Stimulated activated CD8-positive, alpha-beta memory T cell treated with anti-CD3 and anti-CD28 coated beads, Interleukin-12 subunit alpha, Interleukin-12 subunit beta, amount 100 ng/mL, for 4 hours (primary cell): Measurements from ENCODE around the gene CUL1.

Experiments used
- DNase-seq: peaks from one replicate; pipeline ENCODE4 v3.0.0-alpha.2; 2020; ENCODE audit warnings: low read depth

The CUL1 gene

GRCh38 chr7:148718431-148718830 lies 19.7 kb downstream of the CUL1 start:
- DNase-seq: no peak

GRCh38 chr7:148719753-148720152 lies 21.1 kb downstream of the CUL1 start:
- DNase-seq: no peak

- no peak for DNase-seq
Measured at GRCh38 chr7:148720472-148720871, 21.8 kb downstream of the CUL1 start.

- DNase-seq: no peak
Measured at GRCh38 chr7:148721390-148721789, 22.7 kb downstream of the CUL1 start.

GRCh38 chr7:148722340-148723165 lies 23.9 kb downstream of the CUL1 start:
- DNase-seq: no peak

GRCh38 chr7:148723166-148723559 lies 24.5 kb downstream of the CUL1 start:
- DNase-seq: no peak

GRCh38 chr7:148723846-148724245 lies 25.1 kb downstream of the CUL1 start:
- DNase-seq: no peak

GRCh38 chr7:148726385-148726784 lies 27.7 kb downstream of the CUL1 start:
- no peak for DNase-seq

- DNase-seq: no peak
Measured at GRCh38 chr7:148727501-148728278, 29.0 kb downstream of the CUL1 start.

GRCh38 chr7:148729984-148730733 lies 31.5 kb downstream of the CUL1 start:
- DNase-seq: no peak

- no peak for DNase-seq
Measured at GRCh38 chr7:148732862-148733261, 34.2 kb downstream of the CUL1 start.

- DNase-seq: no peak
Measured at GRCh38 chr7:148733496-148733895, 34.8 kb downstream of the CUL1 start.

- DNase-seq: no peak
Measured at GRCh38 chr7:148735141-148735540, 36.4 kb downstream of the CUL1 start.

GRCh38 chr7:148735967-148736366 lies 37.3 kb downstream of the CUL1 start:
- no peak for DNase-seq

- DNase-seq: no peak
Measured at GRCh38 chr7:148738737-148739535, 40.2 kb downstream of the CUL1 start.

GRCh38 chr7:148746135-148746534 lies 47.4 kb downstream of the CUL1 start:
- DNase-seq: no peak

- DNase-seq: no peak
Measured at GRCh38 chr7:148747274-148747673, 48.6 kb downstream of the CUL1 start.

- no peak for DNase-seq
Measured at GRCh38 chr7:148750442-148751355, 52.0 kb downstream of the CUL1 start.

- no peak for DNase-seq
Measured at GRCh38 chr7:148753224-148753623, 54.5 kb downstream of the CUL1 start.

- DNase-seq: no peak
Measured at GRCh38 chr7:148754912-148755311, 56.2 kb downstream of the CUL1 start.
